OCI-LY7 (cell line): ENCODE data around the gene RPP25L. TPM values are rescaled to one million over a fixed set of nuclear protein-coding genes. Genes with fewer than 3 reads are reported as not detected.

Experiments used
- BruUV-seq: library from RNA; stranded (reverse); fragments of 400-500 nt; replicated peaks from 2 replicates; lab custom pipeline; 2021; lab: Mats Ljungman, UMichigan
- CTCF ChIA-PET: fragments of 300-600 bp; sonication (Branson Sonifier 250); formaldehyde crosslinking; loops from one replicate; lab custom pipeline; 2022; ENCODE audit warnings: antibody characterized with exemption; ENCODE audit not compliant: unreplicated experiment; lab: Charles Lee
- POLR2A ChIA-PET: fragments of 300-600 bp; sonication (Branson Sonifier 250); formaldehyde crosslinking; loops from one replicate; lab custom pipeline; 2022; ENCODE audit warnings: antibody characterized with exemption; lab: Charles Lee
- DNase-seq: peaks from one replicate; pipeline ENCODE4 v3.0.0-alpha.2; 2015; ENCODE audit warnings: low spot score
- H2AFZ ChIP-seq: fragments of 200-600 bp; sonication (generic), shearing (Covaris generic); 2 replicates; pipeline ENCODE4 v1.6.1; 2014; ENCODE audit warnings: mild to moderate bottlenecking, antibody characterized with exemption, low read length, moderate library complexity
- H3K27ac ChIP-seq: fragments of 200-600 bp; sonication (generic); 2 replicates; pipeline ENCODE4 v1.5.1; 2014; ENCODE audit warnings: mixed run types, low read depth, mild to moderate bottlenecking, moderate library complexity, low read length, inconsistent platforms; ENCODE audit not compliant: poor library complexity, severe bottlenecking
- H3K36me3 ChIP-seq: fragments of 200-600 bp; sonication (generic); 2 replicates; pipeline ENCODE4 v1.6.1; 2014; ENCODE audit warnings: mild to moderate bottlenecking, antibody characterized with exemption, low read length, moderate library complexity, mixed read lengths; ENCODE audit not compliant: insufficient read depth
- H3K4me1 ChIP-seq: fragments of 200-600 bp; sonication (generic); 2 replicates; pipeline ENCODE4 v1.5.1; 2014; ENCODE audit warnings: mild to moderate bottlenecking, low read length; ENCODE audit not compliant: insufficient read depth, poor library complexity, severe bottlenecking
- H3K4me2 ChIP-seq: fragments of 200-600 bp; sonication (generic); 2 replicates; pipeline ENCODE4 v1.6.1; 2014; ENCODE audit warnings: mild to moderate bottlenecking, low read length
- H3K4me3 ChIP-seq: fragments of 200-600 bp; sonication (generic); 2 replicates; pipeline ENCODE4 v1.5.1; 2014; ENCODE audit warnings: mild to moderate bottlenecking, low read depth, low read length; ENCODE audit not compliant: poor library complexity, severe bottlenecking
- H3K79me2 ChIP-seq: fragments of 200-600 bp; sonication (generic); 2 replicates; pipeline ENCODE4 v1.6.1; 2016; ENCODE audit warnings: low read depth, mild to moderate bottlenecking, low read length, moderate library complexity, mixed read lengths; ENCODE audit not compliant: insufficient read depth
- H3K9me2 ChIP-seq: fragments of 200-600 bp; sonication (generic); 2 replicates; pipeline ENCODE4 v1.6.1; 2016; ENCODE audit warnings: mild to moderate bottlenecking, low read length, mixed read lengths; ENCODE audit not compliant: insufficient read depth
- H3K9me3 ChIP-seq: fragments of 200-600 bp; sonication (generic); 2 replicates; pipeline ENCODE4 v1.6.1; 2014; ENCODE audit warnings: mild to moderate bottlenecking, mixed run types, low read length, mixed read lengths
- H4K20me1 ChIP-seq: fragments of 200-600 bp; sonication (generic); 2 replicates; pipeline ENCODE4 v1.6.1; 2014; ENCODE audit warnings: mild to moderate bottlenecking, antibody characterized with exemption, low read length, moderate library complexity, mixed read lengths; ENCODE audit not compliant: insufficient read depth
- CTCF ChIP-seq: fragments of 200-600 bp; sonication (generic); conservative IDR thresholded peaks from 2 replicates; pipeline ENCODE4 v1.5.1; 2014; ENCODE audit warnings: mild to moderate bottlenecking, antibody characterized with exemption, low read length, moderate library complexity, mixed read lengths
- EZH2phosphoT487 ChIP-seq: fragments of 200-600 bp; sonication (generic); IDR thresholded peaks from 2 replicates; pipeline ENCODE4 v1.6.1; 2018; ENCODE audit warnings: low read depth, borderline replicate concordance, mild to moderate bottlenecking, mixed run types, antibody characterized with exemption, low read length, moderate library complexity, mixed read lengths
- intact Hi-C: fragments of 100-400 bp; cut with micrococcal nuclease; formaldehyde crosslinking; loops from one replicate; pipeline ENCODE4 v1.10.0; 2022; ENCODE audit not compliant: unreplicated experiment
- total RNA-seq, 2 experiments: library from RNA; depleted of rRNA in 1 of 2; stranded (reverse); fragments of >200 nt in 1 of 2; shearing (Covaris generic) in 1 of 2; gene quantifications; 2 replicates each; pipeline ENCODE4 v1.2.3, GENCODE V29; 2014 to 2022

RPP25L gene
- total RNA-seq, 2 experiments from 2014 or later = 33.7 to 40.3 TPM

- ChIA-PET POLR2A (no interaction called here), CTCF (no interaction called here)
- Histone ChIP-seq H3K9me3 (no peaks in the 10 kb centered on the region), H4K20me1 (no peaks in the 10 kb centered on the region), H3K79me2 (peaks cover 5% of the 10 kb centered on the region; the same call in 1 of the 2 replicates), H3K9me2 (no peaks in the 10 kb centered on the region), H3K4me1 (peaks cover 10% of the 10 kb centered on the region), H3K4me2 (no peak overlapping the region), H2AFZ (no peak overlapping the region), H3K27ac (no peak overlapping the region), H3K4me3 (no peak overlapping the region), H3K36me3 (peaks cover 23% of the 10 kb centered on the region)
- TF ChIP-seq EZH2phosphoT487 (no peak), CTCF (no peak)
- DNase-seq = no peak
- no TSS peak for BruUV-seq
- intact Hi-C loops = no loop called here
These were observed 40.7 kb upstream of the RPP25L start for GRCh38 chr9:34652602-34653000.

GRCh38 chr9:34651876-34652601 is 40.1 kb upstream of the RPP25L start, which contains the start of gene IL11RA:
Gene IL11RA, plus strand, starts transcription at chr9:34652185. Its CDS starts 3,033 bp downstream, at chr9:34655218.
- H4K20me1 ChIP-seq = no peaks in the 10 kb centered on the region
- peaks cover 14% of the 10 kb centered on the region for H3K4me1 ChIP-seq
- H3K9me3 ChIP-seq = no peaks in the 10 kb centered on the region
- no peak for TF ChIP-seq CTCF
- no peak for TF ChIP-seq EZH2phosphoT487
- peaks cover 23% of the 10 kb centered on the region for H3K36me3 ChIP-seq
- CTCF ChIA-PET = no interaction called here
- H3K79me2 ChIP-seq = peaks cover 11% of the 10 kb centered on the region; the same call in 1 of the 2 replicates
- no peak within 1 kb of the TSS for H3K27ac ChIP-seq
- peak within 1 kb of the TSS; percentile 35; the same call in 1 of the 2 replicates for H3K4me2 ChIP-seq
- intact Hi-C loops = no loop called here
- DNase-seq = peak; percentile 33
- no TSS peak for BruUV-seq
- no peak within 1 kb of the TSS for H3K4me3 ChIP-seq
- POLR2A ChIA-PET = interaction anchor here (1.1 kb wide), 1 partner anchor 15 kb away, joined by 3 read pairs; the partner anchor contains the start of gene SIGMAR1
- H3K9me2 ChIP-seq = no peaks in the 10 kb centered on the region
- no peak within 1 kb of the TSS for H2AFZ ChIP-seq

- no peak overlapping the region for H3K4me2 ChIP-seq
- no peak overlapping the region for H3K4me3 ChIP-seq
- H3K4me1 ChIP-seq = peaks cover 14% of the 10 kb centered on the region
- ChIA-PET POLR2A (interaction anchor here (1.1 kb wide), 1 partner anchor 14 kb away, joined by 3 read pairs; the partner anchor contains the start of gene SIGMAR1), CTCF (no interaction called here)
- no peak overlapping the region for H3K27ac ChIP-seq
- no TSS peak for BruUV-seq
- no peak overlapping the region for H2AFZ ChIP-seq
- intact Hi-C loops = no loop called here
- H3K36me3 ChIP-seq = peaks cover 23% of the 10 kb centered on the region
- H3K9me2 ChIP-seq = no peaks in the 10 kb centered on the region
- H3K79me2 ChIP-seq = peaks cover 11% of the 10 kb centered on the region; the same call in 1 of the 2 replicates
- H3K9me3 ChIP-seq = no peaks in the 10 kb centered on the region
- no peak for DNase-seq
- TF ChIP-seq EZH2phosphoT487 (no peak), CTCF (no peak)
- H4K20me1 ChIP-seq = no peaks in the 10 kb centered on the region
These were observed 39.4 kb upstream of the RPP25L start for GRCh38 chr9:34651321-34651720.
